ENCODE results near the gene CIRBP. TPM values are rescaled to one million over a fixed set of nuclear protein-coding genes. Genes with fewer than 3 reads are reported as not detected.
A peak's percentile ranks its signal among the peaks of the same experiment; 100 is the strongest.

The CIRBP gene
- total RNA-seq, 2 experiments from 2014 or later, result 278 to 309 TPM

DNA sequence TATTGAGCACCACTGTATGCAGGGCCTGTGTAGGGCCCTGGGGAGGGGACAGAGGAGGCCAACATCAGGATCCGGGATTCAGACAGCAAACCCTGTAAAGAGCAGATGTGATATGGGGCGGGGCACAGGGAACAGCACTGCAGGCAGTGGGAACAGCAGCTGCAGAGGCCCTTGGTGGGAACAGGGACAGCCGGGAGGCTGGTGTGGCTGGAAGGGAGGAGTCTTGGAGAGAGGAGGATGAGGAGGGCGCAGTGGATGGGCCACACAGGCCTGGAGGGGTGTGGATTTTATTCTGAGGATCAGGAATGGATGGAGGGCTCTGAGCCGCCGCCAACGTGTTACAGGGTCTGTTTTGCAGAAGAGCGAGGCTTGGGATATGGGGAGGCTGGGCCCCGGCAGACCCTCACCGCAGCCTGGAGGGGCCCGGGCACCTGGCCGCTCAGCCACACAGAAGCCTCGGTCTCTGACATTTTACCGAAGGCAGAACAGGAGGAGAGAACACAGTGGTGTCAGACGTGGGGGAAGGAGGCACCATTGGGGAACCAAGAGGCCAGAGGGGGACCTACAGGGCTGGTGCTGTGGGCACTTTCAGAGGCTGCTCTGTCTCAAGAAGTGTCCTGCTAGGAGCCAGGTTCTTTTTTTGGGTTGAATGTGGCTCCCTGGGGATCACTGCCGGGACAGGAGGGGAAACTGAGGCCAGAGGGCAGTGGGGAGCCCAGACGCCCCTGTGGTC lies 23.5 kb downstream of the CIRBP start:
- TF ChIP-seq EZH2phosphoT487 (IDR thresholded peaks at IDR 0.05; ENCODE audit: borderline replicate concordance, low read depth, low read length) (no peak), CTCF (conservative IDR thresholded peaks at IDR 0.05; ENCODE audit: low read length) (no peak)
- Histone ChIP-seq H4K20me1 (ENCODE audit: insufficient read depth, low read length) (no peaks in the 10 kb centered on the region), H3K4me1 (ENCODE audit: insufficient read depth, low read length, poor library complexity, severe bottlenecking) (peaks cover 34% of the 10 kb centered on the region), H2AFZ (ENCODE audit: low read length) (0 out of 2 replicates have a peak overlapping the region, but pooled peaks have one; percentile 52), H3K27ac (ENCODE audit: low read depth, low read length, poor library complexity, severe bottlenecking) (no peak overlapping the region), H3K4me3 (ENCODE audit: low read depth, low read length, poor library complexity, severe bottlenecking) (peak overlapping the region; percentile 41), H3K4me2 (ENCODE audit: low read length) (peak overlapping the region; percentile 82), H3K79me2 (ENCODE audit: insufficient read depth, low read depth, low read length) (no peaks in the 10 kb centered on the region), H3K9me2 (ENCODE audit: insufficient read depth, low read length) (no peaks in the 10 kb centered on the region), H3K9me3 (ENCODE audit: low read length) (no peaks in the 10 kb centered on the region), H3K36me3 (ENCODE audit: insufficient read depth, low read length) (no peaks in the 10 kb centered on the region)
- no TSS peak for BruUV-seq (replicated peaks)
- CTCF ChIA-PET (ENCODE audit: unreplicated experiment), result no interaction called here
- DNase-seq (ENCODE audit: low spot score), result no peak
- intact Hi-C loops (cut with micrococcal nuclease; ENCODE audit: unreplicated experiment), result no loop called here
- POLR2A ChIA-PET, result no interaction called here

GRCh38 chr19:1293782-1294604 lies 24.9 kb downstream of the CIRBP start:
- CTCF ChIA-PET (ENCODE audit: unreplicated experiment), result no interaction called here
- Histone ChIP-seq H3K9me3 (ENCODE audit: low read length) (no peaks in the 10 kb centered on the region), H3K79me2 (ENCODE audit: insufficient read depth, low read depth, low read length) (no peaks in the 10 kb centered on the region), H3K4me1 (ENCODE audit: insufficient read depth, low read length, poor library complexity, severe bottlenecking) (peaks cover 34% of the 10 kb centered on the region), H3K27ac (ENCODE audit: low read depth, low read length, poor library complexity, severe bottlenecking) (no peak overlapping the region), H3K4me3 (ENCODE audit: low read depth, low read length, poor library complexity, severe bottlenecking) (no peak overlapping the region), H3K36me3 (ENCODE audit: insufficient read depth, low read length) (no peaks in the 10 kb centered on the region), H4K20me1 (ENCODE audit: insufficient read depth, low read length) (no peaks in the 10 kb centered on the region), H3K4me2 (ENCODE audit: low read length) (no peak overlapping the region), H2AFZ (ENCODE audit: low read length) (no peak overlapping the region), H3K9me2 (ENCODE audit: insufficient read depth, low read length) (no peaks in the 10 kb centered on the region)
- intact Hi-C loops (cut with micrococcal nuclease; ENCODE audit: unreplicated experiment), result no loop called here
- no TSS peak for BruUV-seq (replicated peaks)
- POLR2A ChIA-PET, result no interaction called here
- no peak for DNase-seq (ENCODE audit: low spot score)
- TF ChIP-seq CTCF (conservative IDR thresholded peaks at IDR 0.05; ENCODE audit: low read length) (no peak), EZH2phosphoT487 (IDR thresholded peaks at IDR 0.05; ENCODE audit: borderline replicate concordance, low read depth, low read length) (no peak)

GRCh38 chr19:1294688-1295087 lies 25.6 kb downstream of the CIRBP start:
- TF ChIP-seq EZH2phosphoT487 (IDR thresholded peaks at IDR 0.05; ENCODE audit: borderline replicate concordance, low read depth, low read length) (no peak), CTCF (conservative IDR thresholded peaks at IDR 0.05; ENCODE audit: low read length) (no peak)
- Histone ChIP-seq H3K36me3 (ENCODE audit: insufficient read depth, low read length) (no peaks in the 10 kb centered on the region), H3K79me2 (ENCODE audit: insufficient read depth, low read depth, low read length) (no peaks in the 10 kb centered on the region), H3K4me3 (ENCODE audit: low read depth, low read length, poor library complexity, severe bottlenecking) (no peak overlapping the region), H4K20me1 (ENCODE audit: insufficient read depth, low read length) (no peaks in the 10 kb centered on the region), H3K4me2 (ENCODE audit: low read length) (no peak overlapping the region), H3K27ac (ENCODE audit: low read depth, low read length, poor library complexity, severe bottlenecking) (no peak overlapping the region), H3K9me3 (ENCODE audit: low read length) (no peaks in the 10 kb centered on the region), H3K4me1 (ENCODE audit: insufficient read depth, low read length, poor library complexity, severe bottlenecking) (peaks cover 34% of the 10 kb centered on the region), H2AFZ (ENCODE audit: low read length) (no peak overlapping the region), H3K9me2 (ENCODE audit: insufficient read depth, low read length) (no peaks in the 10 kb centered on the region)
- no TSS peak for BruUV-seq (replicated peaks)
- intact Hi-C loops (cut with micrococcal nuclease; ENCODE audit: unreplicated experiment), result no loop called here
- ChIA-PET POLR2A (no interaction called here), CTCF (ENCODE audit: unreplicated experiment) (no interaction called here)
- DNase-seq (ENCODE audit: low spot score), result no peak

All from OCI-LY7 (cell line).